ENCODE data around the gene COQ7. TPM values are rescaled to one million over a fixed set of nuclear protein-coding genes. Genes with fewer than 3 reads are reported as not detected.

The COQ7 gene
- polyA plus RNA-seq, 1 of the 3 experiments (the other 2 are of a cell fraction), result 24.0 TPM

GRCh38 chr16:19044769-19045168, 22.6 kb upstream of the COQ7 start:
- POLR2A ChIA-PET, result no interaction called here
- WGBS (ENCODE audit: low lambda C conversion rate), result 90% methylated on average over 10 of the region's 11 CpGs

More at GRCh38 chr16:19044769-19045168, 22.6 kb upstream of the COQ7 start:
- Histone ChIP-seq H3K4me1 (ENCODE audit: control insufficient read depth in 1 of 2, insufficient read depth in 2 of 2, low read depth in 1 of 2, low read length in 1 of 2) (no peaks in the 10 kb centered on the region), H4K20me1 (ENCODE audit: insufficient read depth) (no peaks in the 10 kb centered on the region), H3K9ac (no peak overlapping the region), H3K36me3 (replicated peaks in 1 of 2; ENCODE audit: control insufficient read depth in 1 of 2, insufficient read depth in 2 of 2, low read length in 1 of 2) (no peaks in the 10 kb centered on the region), H3K4me2 (no peak overlapping the region), H3K27me3 (ENCODE audit: insufficient read depth) (no peaks in the 10 kb centered on the region), H2AFZ (ENCODE audit: low read depth) (no peak overlapping the region), H3K4me3 (ENCODE audit: low read depth in 2 of 2, low read length in 1 of 2) (no peak overlapping the region), H3K9me3 (no peaks in the 10 kb centered on the region), H3F3A (replicated peaks; ENCODE audit: insufficient read depth) (no peaks in the 10 kb centered on the region), H3K9me2 (no peaks in the 10 kb centered on the region), H3K27ac (ENCODE audit: low read depth in 2 of 2, low read length in 1 of 2) (no peak overlapping the region), H3K79me2 (ENCODE audit: insufficient read depth) (no peaks in the 10 kb centered on the region)
- no peak for TF ChIP-seq NRF1 (IDR thresholded peaks at IDR 0.05; ENCODE audit: low read depth, low read length)
- TF ChIP-seq TAF1 (IDR thresholded peaks at IDR 0.05; ENCODE audit: borderline replicate concordance, low read depth, low read length), result no peak
- TF ChIP-seq GABPA (IDR thresholded peaks at IDR 0.05; ENCODE audit: low read depth), result no peak
- no peak for TF ChIP-seq SIN3A (IDR thresholded peaks at IDR 0.05; ENCODE audit: borderline replicate concordance, low read depth, low read length)
- no peak for TF ChIP-seq PBX3 (IDR thresholded peaks at IDR 0.05)
- no peak for TF ChIP-seq REST (IDR thresholded peaks at IDR 0.05; ENCODE audit: low read depth, low read length)
- TF ChIP-seq ELF1 (IDR thresholded peaks at IDR 0.05), result no peak
- TF ChIP-seq FOXJ3 (CRISPR knock-in tag; IDR thresholded peaks at IDR 0.05), result no peak
- no peak for TF ChIP-seq RFX5 (IDR thresholded peaks at IDR 0.05; ENCODE audit: low read length)
- no peak for TF ChIP-seq RAD21 (IDR thresholded peaks at IDR 0.05; ENCODE audit: low read length)
- TF ChIP-seq CTCF (IDR thresholded peaks at IDR 0.05), result no peak
- TF ChIP-seq ZBTB33 (IDR thresholded peaks at IDR 0.05; ENCODE audit: borderline replicate concordance, low read depth), result no peak
- TF ChIP-seq USF1 (IDR thresholded peaks at IDR 0.05; ENCODE audit: borderline replicate concordance, low read depth), result no peak
- TF ChIP-seq JUND (IDR thresholded peaks at IDR 0.05), result no peak
- no peak for TF ChIP-seq RXRA (IDR thresholded peaks at IDR 0.05; ENCODE audit: borderline replicate concordance, low read depth)
- no peak for TF ChIP-seq EP300 (IDR thresholded peaks at IDR 0.05; ENCODE audit: borderline replicate concordance in 1 of 2, low read depth in 1 of 2, low read length in 1 of 2)
- no peak for TF ChIP-seq TEAD4 (IDR thresholded peaks at IDR 0.05; ENCODE audit: borderline replicate concordance, insufficient read depth)
- CTCF ChIA-PET, result interaction anchor here (1.7 kb wide), 1 partner anchor 61 kb away, joined by 5 read pairs; the partner anchor contains the start of gene TMC7
- no peak for DNase-seq

All from SK-N-SH (cell line).